Measurements from ENCODE around the gene DNAH1.

Gene DNAH1

DNA sequence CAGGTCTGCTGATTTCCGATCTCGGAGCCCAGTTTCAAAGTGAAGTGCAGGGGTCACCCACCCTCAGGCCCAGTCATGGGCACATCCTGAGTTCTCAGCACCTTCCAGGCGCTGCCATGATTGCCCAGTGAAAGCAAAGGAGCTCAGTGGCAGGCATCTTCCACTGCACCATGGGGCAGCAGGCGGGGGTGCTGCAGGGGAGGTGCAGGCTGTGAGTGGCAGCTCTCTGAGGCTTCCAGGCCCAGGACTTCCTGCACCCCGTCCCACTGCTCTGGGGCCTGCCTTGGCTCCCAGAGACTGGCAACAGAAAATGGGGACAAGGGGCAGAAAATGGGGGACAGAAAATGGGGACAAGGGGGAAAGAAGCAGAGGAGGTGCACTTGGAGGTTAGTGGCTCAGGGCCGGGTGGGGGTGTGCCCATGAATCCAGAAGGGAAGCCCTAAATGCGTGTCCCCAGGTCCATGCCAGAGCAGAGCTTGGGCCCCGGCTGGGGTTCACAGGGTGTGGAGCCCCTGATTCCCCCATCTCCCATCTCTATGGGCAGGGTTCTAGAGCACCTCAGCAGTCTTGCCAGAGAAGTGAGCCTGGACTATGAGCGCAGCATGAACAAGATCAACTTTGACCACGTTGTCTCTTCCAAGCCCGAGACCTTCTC is 28.0 kb downstream of the DNAH1 start:
- no peak for DNase-seq

DNA sequence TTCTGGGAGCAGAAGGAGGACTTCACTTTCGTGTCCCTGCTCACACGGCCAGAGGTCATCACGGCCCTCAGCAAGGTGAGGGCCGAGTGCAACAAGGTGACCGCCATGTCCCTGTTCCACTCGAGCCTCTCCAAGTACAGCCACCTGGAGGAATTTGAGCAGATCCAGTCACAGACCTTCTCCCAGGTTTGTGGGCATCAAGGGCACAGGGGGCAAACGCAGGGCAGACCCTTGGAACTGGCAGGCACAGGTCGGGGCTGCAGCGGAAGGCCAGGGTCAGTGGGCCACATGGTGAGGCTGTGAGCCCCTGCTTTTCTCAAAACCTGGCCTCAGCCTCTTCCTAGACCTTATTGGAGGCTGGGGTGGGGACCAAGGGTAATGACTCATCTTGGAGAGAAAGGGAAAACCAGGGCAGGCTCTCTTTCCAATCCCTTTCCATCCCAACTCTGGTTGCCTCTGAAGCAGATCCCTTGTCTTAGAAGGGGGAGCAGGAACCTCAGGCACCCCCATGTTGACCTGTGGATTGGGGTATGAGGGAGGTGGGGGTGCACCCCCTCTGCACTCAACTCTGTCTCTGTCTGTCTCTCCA is 29.5 kb downstream of the DNAH1 start:
- no peak for DNase-seq

DNA sequence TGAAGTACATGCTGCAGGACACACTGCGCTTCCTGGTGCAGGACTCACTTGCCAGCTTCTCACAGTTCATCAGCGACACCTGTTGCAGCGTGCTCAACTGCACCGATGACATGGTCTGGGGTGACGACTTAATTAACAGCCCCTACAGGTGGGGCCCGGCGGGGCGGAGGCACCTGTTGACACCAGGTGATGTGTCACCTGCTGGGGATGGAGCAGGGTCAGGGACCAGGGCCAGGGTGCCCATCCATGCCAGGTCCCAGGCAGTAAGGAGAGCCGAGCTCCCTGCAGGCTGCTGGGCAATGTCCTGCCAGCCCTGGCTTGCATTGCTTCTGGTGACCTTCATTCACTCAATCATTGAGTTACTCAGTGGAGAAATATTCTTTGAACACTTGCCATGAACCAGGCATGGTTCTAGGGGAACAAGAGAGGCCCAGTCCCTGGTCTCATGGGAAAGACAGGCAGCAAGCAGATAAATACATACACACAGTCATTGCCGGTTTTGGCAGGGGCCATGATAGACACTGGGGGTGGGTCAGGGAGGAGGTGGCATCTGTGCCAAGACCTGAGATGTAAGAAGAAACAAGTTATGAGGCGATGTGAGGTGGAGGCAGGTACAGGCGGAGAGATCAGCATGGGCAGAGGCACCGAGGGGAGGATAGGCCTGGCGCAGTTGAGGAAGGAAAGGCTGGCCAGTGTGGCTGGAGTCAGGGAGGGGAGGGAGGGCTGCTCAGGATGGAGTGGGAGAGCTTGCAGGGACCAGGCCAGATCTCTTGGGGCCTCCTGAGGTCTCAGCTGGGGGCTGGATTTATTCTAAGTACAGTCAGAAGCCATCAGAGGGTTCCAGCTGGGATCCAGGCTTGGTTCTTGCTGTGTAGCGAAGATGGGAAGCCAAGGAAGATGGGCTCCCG is 30.8 kb downstream of the DNAH1 start:
- DNase-seq = no peak

DNA sequence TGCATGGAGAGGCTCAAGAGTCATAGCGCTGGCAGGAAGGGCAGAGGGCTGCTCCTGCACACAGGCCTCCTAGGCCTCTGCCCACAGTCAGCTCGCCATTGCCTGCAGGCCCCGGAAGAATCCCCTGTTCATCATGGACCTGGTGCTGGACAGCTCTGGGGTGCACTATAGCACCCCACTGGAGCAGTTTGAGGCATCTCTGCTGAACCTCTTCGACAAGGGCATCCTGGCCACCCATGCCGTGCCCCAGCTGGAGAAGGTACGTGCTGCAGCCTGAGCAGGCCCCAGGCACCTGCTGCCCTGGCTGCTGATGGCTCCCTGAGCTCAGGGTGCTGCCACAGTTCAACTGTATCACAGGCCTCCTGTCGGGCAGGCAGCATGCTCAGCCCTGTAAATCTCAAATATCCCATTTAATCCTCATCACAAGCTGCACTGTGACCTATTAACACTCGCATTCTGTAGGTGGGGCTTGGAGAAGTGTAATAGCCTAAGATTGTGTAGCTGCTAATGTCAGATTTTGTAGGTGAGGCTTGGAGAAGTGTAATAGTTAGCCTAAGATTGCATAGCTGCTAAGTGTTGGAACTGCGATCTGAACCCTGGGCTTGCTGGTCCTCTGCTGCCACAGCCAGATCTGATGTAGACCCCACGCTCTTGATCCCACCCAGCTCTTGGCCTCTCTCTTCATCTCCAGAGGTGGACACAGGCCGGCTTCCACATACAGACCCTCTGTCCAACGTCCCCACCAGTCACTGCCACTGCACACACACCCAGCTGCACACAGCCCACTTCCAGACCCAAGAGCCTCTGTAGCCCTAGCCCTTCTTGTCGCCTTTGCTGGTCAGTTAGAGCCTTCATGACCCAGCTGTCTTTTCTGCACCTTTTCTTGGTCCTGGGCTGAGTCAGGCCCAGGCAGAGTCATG is 31.9 kb downstream of the DNAH1 start:
- DNase-seq = no peak

DNA sequence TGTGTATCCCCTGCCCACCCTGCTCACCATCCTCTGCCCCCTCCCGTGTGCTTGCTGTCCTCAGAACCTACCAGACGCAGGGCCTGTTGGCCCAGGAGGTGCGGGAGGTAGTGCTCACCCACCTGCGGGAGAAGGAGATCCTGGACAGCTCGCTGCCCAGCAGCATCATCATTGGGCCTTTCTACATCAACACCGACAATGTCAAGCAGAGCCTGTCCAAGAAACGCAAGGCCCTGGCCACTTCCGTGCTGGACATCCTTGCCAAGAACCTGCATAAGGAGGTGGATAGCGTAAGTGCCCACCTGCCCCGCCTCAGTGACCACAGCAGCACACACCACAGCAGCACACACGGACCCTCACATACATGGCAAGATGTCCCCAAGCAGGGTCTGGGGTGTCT is 33.0 kb downstream of the DNAH1 start:
- no peak for DNase-seq

DNA sequence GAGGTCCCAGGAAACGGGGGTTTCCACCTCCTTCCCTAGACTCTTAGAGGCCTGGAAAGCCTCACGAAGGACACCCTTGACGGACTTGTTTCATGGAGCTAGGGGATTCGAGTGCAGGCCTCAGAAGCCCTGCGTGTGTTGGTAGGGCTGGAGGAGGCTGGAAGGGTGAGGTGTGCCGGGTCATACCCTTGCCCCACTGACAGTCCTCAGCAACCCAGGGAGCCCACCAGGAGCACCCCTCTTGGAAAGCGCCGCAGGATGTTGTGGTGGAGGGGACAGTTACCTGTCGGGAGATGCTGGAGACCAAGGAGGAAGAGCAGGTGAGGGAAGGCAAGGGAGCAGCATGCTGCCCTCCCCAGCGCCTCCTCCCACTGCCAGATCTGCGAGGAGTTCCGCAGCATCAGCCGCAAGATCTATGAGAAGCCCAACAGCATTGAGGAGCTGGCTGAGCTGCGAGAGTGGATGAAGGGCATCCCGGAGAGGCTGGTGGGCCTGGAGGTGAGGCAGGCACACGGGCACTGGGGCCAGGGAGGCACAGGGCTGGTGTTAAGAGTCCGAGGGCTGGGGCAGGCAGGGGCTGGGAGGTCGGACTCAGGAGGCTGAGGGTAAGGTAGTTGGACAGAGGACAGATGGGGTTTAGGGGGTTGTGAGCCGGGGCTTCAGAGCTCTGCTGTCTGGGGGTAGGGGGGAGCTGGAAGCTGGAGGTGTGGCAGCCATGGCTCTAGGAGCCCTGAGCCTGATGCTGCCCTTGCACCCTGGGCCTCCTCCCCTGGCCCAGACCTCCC is 33.7 kb downstream of the DNAH1 start:
- DNase-seq = no peak

DNA sequence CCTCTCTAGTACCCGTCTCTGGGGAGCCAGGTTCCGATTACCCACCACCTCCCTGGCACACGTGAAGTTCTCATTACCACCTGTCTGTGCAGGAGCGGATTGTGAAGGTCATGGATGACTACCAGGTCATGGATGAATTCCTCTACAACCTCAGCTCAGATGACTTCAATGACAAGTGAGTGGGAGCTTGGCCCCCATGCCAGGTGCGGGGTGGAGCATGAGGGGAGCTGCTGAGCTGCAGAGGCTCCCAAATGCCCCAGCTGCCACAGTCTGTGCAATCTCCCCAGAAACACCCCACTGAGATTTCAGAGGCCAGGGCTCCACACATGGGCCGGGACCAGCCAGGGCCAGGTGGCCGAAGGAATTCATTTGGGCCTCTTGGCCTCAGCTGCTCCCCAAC is 34.3 kb downstream of the DNAH1 start:
- no peak for DNase-seq

DNA sequence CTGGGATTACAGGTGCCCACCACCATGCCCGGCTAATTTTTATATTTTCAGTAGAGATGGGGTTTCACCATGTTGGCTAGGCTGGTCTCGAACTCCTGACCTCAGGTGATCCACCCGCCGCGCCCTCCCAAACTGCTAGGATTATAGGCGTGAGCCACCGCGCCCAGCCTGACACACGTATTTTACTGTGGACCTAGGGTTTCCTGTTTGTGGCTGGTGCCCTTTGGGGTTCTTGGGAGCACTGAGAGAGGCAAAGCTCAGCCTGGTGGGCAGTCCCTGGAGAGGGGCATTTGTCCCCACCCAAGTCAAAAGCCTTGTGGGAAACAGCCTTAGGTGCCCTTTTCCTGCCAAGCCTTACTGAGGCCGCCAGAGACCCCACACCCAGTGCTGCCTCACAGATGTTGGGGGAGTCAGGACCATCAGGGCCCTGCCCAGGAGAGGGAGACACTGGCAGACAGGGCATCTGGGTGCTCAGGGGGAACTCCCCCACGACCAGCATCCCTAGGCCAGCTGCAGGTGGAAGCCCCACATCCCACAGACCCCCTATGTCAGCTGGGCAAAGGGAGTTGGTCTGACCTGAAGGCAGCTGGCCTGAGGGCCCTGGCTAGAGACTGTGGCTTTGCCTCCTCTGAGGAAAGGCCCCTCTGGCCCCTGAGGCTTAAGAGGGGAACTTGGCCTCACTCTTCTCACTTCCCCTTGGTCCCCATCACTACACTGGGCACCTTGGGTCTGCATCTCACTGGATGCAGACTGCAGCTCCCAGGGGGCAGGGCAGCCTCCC is 35.1 kb downstream of the DNAH1 start:
- no peak for DNase-seq

DNA sequence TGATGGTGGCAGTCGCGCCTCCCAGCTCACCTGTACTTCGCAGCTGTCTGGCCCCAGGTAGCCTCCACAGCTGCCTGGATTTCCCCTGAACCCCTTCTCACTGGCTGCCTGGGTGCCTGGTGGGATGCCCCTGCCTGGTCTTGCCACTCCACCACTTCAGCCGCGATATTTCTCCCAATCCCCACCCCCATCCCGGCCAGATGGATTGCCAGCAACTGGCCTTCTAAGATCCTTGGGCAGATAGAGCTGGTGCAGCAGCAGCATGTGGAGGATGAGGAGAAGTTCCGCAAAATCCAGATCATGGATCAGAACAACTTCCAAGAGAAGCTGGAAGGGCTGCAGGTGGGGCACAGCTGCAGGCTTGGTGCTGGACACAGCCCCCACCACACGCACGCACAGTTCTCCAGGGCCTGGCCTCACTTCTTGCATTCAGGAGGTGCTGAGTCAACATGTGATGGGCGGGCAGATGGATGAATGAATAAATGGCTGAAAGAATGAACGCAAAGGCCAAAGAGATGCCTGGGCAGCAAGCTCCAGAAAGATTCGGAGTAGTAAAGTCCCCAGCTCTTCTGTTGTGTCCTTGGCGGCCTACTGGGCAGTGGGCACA is 35.7 kb downstream of the DNAH1 start:
- no peak for DNase-seq

DNA sequence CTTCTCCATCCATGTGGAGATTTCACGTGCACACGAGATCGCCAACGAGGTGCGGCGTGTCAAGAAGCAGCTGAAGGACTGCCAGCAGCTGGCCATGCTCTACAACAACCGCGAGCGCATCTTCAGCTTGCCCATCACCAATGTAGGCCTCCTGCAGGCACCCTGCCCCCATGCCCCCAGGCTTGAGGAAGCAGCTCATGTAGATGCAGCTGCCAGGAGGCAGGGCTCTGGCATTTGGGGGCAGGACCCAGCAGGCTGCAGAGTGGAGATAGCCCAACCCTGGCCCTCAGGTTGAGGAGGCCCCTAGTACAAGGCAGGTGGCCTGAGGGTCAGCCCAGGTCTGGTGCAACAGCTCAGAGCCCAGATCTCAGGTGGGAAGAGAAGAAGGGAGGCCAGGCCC is 36.4 kb downstream of the DNAH1 start:
- DNase-seq = no peak

DNA sequence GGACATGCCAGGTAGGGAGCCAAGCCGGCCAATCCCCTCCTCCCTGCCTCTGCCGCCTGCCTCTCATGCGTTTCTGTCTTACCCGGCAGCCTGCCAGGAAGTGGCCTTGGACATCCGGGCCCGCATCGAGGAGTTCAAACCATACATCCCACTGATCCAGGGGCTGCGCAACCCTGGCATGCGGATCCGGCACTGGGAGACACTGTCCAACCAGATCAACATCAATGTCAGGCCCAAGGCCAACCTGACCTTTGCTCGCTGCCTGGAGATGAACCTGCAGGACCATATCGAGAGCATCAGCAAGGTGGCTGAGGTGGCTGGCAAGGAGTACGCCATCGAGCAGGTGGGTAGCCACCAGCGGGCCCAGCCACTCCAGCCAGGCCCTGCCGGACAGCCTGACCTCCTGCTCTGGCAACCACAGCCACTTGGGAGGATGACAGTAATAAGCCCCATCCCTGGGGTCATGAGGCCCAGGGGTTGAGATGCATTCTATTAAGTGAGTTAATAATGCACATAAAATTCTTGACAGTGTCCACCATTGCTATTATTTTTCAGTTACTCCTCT is 37.3 kb downstream of the DNAH1 start:
- no peak for DNase-seq

DNA sequence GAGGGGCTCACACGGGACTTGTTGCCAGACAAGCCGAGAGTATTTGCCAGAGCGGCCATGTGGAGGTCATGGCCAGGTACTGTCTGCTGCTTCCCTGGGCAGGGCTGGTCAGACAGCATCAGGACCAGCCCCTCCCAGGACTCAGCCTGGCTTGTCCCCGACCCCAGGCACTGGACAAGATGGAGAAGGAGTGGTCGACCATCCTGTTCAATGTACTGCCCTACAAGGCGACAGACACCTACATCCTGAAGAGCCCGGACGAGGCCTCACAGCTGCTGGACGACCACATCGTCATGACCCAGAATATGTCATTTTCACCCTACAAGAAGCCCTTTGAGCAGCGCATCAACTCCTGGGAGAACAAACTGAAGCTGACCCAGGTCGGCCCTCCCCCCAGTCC is 38.6 kb downstream of the DNAH1 start:
- no peak for DNase-seq

DNA sequence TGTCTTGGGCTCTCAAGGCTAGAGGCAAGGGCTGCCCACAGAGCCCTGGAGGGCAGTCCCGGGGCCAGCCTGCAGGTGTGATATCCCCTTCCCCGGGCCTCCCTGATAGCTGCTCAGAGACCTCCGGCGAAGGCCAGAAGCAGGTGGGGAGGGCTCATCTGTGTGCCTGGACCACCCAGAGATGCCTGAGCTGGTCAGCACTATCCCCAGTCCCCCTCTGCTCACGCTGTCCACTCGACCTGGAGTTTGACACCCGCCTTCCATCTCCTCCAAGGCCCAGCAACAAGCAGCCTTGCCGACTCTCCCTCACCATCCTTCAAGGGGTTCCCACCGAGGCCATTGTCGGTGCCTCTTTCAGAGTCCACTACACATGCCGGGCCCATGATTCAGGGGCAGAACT is 39.4 kb downstream of the DNAH1 start:
- no peak for DNase-seq

DNA sequence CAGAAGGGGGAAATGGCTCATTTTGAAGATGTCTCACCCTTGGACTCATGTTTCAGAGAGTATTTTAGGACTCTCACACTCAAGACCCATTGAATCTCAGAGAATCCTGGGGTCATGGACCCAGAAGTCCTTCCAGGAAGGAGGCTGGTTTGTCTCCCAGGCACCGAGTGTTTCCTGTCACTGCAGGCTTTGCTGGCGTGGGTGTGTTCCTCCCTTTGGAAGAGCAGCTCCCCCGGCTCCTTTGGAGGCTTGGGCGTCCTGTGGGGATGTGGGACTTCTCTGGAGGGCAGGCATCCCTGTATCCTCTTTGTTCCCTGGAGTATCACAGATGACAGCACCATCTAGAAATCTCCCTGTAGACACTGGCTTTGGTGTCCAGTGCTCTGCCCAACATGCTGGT is 40.0 kb downstream of the DNAH1 start:
- DNase-seq = no peak

DNA sequence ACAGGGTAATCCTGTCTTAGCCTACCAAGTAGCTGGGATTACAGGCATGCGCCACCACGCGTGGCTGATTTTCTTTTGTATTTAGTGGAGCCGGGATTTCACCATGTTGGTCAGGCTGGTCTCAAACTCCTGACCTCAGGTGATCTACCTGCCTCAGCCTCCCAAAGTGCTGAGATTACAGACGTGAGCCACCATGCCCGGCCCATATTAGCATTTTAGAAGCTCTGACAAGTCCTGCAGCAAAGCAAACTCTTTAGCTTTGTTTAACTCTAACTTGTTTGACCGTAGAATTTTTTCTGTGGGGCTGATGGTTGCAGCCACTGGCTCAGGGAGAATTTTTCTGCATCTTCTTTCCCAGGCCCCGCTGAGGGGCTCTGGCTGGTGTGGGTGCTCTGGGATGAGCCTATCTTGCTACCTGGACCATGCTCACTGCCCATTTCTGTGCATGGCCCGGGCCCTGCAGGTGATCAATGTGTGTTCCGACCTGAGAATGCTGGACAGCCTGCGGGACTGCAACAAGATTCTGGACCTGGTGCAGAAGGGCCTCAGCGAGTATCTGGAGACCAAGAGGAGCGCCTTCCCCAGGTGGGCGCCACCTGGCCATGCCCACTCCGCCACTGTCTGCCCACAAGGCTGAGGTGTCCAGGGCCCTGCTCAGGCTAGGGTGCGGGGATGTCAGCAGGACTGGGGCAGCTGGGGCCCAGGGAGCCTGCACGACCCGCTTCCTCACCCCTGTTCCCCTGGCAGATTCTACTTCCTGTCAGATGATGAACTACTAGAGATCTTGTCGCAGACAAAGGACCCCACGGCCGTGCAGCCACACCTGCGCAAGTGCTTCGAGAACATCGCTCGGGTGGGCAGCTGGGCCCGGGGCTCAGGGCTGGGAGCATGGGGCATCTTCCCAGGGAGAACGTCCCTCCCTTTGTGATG is 41.3 kb downstream of the DNAH1 start:
- no peak for DNase-seq

DNA sequence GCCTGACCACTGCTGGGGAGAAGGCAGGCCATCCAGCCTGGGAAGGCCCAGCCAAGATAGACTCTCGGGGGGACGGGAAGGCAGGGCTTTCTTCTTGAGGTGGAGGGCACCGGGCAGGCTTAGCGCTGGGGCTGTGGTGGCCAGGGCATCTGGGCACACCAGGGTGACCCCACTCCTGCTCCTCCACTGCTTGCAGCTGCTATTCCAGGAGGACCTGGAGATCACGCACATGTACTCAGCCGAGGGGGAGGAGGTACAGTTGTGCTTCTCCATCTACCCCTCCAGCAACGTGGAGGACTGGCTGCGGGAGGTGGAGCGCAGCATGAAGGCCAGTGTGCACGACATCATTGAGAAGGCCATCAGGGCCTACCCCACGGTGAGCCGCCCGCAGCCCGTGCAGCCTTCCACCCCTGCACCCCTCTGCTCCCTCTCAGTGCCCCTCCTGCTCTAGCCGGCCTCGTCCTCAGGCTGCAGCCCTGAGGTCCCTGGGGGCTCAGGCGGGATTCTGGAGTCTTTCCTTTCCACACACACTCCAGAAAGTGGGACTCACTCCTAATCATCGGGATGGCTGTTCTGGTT is 42.3 kb downstream of the DNAH1 start:
- DNase-seq = no peak

DNA sequence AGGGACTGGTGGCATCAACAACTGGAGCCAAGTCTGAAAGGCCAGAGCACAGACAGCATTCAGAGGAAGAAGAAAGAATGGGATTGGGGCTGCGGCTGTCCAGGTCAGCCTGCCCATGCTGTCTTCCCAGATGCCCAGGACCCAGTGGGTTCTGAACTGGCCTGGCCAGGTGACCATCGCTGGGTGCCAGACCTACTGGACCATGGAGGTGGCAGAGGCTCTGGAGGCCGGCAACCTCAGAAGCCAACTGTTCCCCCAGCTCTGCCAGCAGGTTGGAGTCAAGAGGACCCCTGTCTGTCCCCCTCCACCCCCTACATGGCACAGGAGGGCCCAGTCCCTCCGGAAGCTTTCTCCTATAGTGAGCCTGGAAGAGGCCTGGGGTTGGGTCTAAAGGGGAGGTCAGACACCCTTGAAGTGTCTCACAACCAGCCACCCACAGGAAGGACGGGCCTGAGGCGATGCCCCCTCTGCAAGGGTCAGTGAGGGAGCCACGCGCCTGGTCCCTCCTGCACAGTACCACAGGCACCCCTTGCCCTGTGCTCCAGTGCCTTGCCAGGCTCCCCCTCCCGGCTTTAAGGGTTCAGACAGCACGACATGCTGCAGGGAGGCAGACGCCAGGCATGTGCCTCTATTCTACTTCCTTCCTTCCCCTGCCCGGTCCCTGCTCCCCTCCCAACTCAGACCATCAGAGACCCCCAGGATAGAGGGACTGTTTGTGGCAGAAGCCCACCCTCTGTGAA is 43.2 kb downstream of the DNAH1 start:
- DNase-seq = no peak

DNA sequence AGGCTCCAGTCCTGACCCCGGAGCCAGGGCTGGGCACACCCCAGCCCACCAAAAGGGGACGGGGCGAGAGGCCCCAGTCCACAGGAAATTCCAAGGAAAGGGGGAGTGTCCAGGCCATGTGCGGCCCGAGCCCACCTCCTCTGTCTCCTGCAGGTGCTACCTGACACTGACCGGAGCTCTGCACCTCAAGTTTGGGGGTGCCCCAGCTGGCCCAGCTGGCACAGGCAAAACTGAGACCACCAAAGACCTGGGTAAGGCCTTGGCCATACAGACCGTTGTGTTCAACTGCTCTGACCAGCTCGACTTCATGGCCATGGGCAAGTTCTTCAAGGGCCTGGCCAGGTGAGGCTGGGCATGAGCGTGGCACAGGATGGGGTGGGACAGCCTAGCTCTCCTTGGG is 44.9 kb downstream of the DNAH1 start:
- no peak for DNase-seq

Measured in CD4-positive, alpha-beta T cell treated with Interferon alpha-2 for 1 hour (primary cell).